GM12878 (cell line): ENCODE results near the gene REPS1. TPM values are rescaled to one million over a fixed set of nuclear protein-coding genes. Genes with fewer than 3 reads are reported as not detected.
"Not testable (repeated sequence)": the region's sequence is repeated elsewhere in the genome, so short reads cannot be mapped to it uniquely, and the experiment has no call there.

Experiments
- ATAC-seq: fragments of 200-7000 bp; cut with Tn5 transposase; 3 replicates; pipeline ENCODE4 v1.9.1; 2020; ENCODE audit warnings: mild to moderate bottlenecking, moderate library complexity
- BruUV-seq: library from RNA; stranded (reverse); fragments of 400-500 nt; replicated peaks from 2 replicates; lab custom pipeline; 2021; lab: Mats Ljungman, UMichigan
- CTCF ChIA-PET: fragments of 300-600 bp; sonication (Branson Sonifier 250); formaldehyde crosslinking; extraction: SDS; loops from one replicate; lab custom pipeline; 2021; ENCODE audit warnings: inconsistent platforms; lab: Yijun Ruan, JAX
- POLR2A ChIA-PET: fragments of 350-600 bp; formaldehyde crosslinking; extraction: SDS; loops from one replicate; lab custom pipeline; 2021; ENCODE audit warnings: inconsistent platforms; lab: Charles Lee
- RAD21 ChIA-PET: fragments of 300-600 bp; sonication (Branson Sonifier 250); formaldehyde crosslinking; loops from one replicate; lab custom pipeline; 2023; ENCODE audit warnings: antibody characterized with exemption; ENCODE audit not compliant: unreplicated experiment; lab: Charles Lee
- SMC1A ChIA-PET: fragments of 300-600 bp; sonication (Branson Sonifier 250); formaldehyde crosslinking; loops from one replicate; lab custom pipeline; 2023; ENCODE audit not compliant: unreplicated experiment, uncharacterized antibody; lab: Charles Lee
- DNase-seq: peaks from one replicate; pipeline ENCODE4 v3.0.0-alpha.2; 2011; ENCODE audit warnings: low read depth, low spot score
- FAIRE-seq: peaks from 3 replicates; lab custom pipeline; 2011; peaks lifted over from hg19 to GRCh38; lab: Jason Lieb, UNC
- H2AFZ ChIP-seq: 2 replicates; pipeline ENCODE4 v1.6.0; 2011; ENCODE audit warnings: low read depth, low read length, control low read depth; ENCODE audit not compliant: control insufficient read depth
- H3K27ac ChIP-seq: 2 replicates; pipeline ENCODE4 v1.5.1; 2011; ENCODE audit warnings: control low read depth; ENCODE audit not compliant: control insufficient read depth, insufficient read depth
- H3K27me3 ChIP-seq, 2 experiments: replicated peaks in 1 of 2; 2 replicates each; pipeline versions ENCODE4 v1.6.0 to v1.6.1; 2011; ENCODE audit warnings: low read length in 1 of 2; ENCODE audit not compliant: control insufficient read depth in 2 of 2, insufficient read depth in 2 of 2
- H3K36me3 ChIP-seq, 2 experiments: 2 replicates each; pipeline ENCODE4 v1.5.1; 2011; ENCODE audit warnings: low read length in 1 of 2; ENCODE audit not compliant: control insufficient read depth in 2 of 2, insufficient read depth in 2 of 2
- H3K4me1 ChIP-seq: 2 replicates; pipeline ENCODE4 v1.6.1; 2011; ENCODE audit warnings: mild to moderate bottlenecking, low read length, moderate library complexity, mixed read lengths; ENCODE audit not compliant: control insufficient read depth, insufficient read depth
- H3K4me2 ChIP-seq: 2 replicates; pipeline ENCODE4 v1.6.0; 2011; ENCODE audit warnings: control low read depth; ENCODE audit not compliant: control insufficient read depth, insufficient read depth
- H3K4me3 ChIP-seq: fragments of 200-600 bp; sonication (generic); 2 replicates; pipeline ENCODE4 v1.5.1; 2016
- H3K79me2 ChIP-seq: 2 replicates; pipeline ENCODE4 v1.6.0; 2011; ENCODE audit warnings: low read length; ENCODE audit not compliant: control insufficient read depth, insufficient read depth
- H3K9ac ChIP-seq: 2 replicates; pipeline ENCODE4 v1.8.0; 2011; ENCODE audit warnings: low read length, control low read depth, mixed read lengths; ENCODE audit not compliant: control insufficient read depth, insufficient read depth
- H3K9me3 ChIP-seq: replicated peaks from 3 replicates; pipeline ENCODE4 v1.5.1; 2011; ENCODE audit warnings: mild to moderate bottlenecking, low read length; ENCODE audit not compliant: control insufficient read depth, insufficient read depth
- H4K20me1 ChIP-seq: 2 replicates; pipeline ENCODE4 v1.6.0; 2011; ENCODE audit not compliant: control insufficient read depth, insufficient read depth
- CBX5 ChIP-seq: sonication (generic); IDR thresholded peaks from 2 replicates; pipeline ENCODE4 v1.6.1; 2016; ENCODE audit warnings: low read depth, moderate library complexity, mild to moderate bottlenecking, inconsistent platforms
- LARP7 ChIP-seq: fragments of 450-650 bp; IDR thresholded peaks from 2 replicates; pipeline ENCODE4 v1.6.1; 2017; ENCODE audit warnings: mild to moderate bottlenecking
- POLR2AphosphoS5 ChIP-seq: IDR thresholded peaks from 2 replicates; pipeline ENCODE4 v1.6.1; 2011; ENCODE audit warnings: mild to moderate bottlenecking, low read length, inconsistent platforms
- SUZ12 ChIP-seq: fragments of 200-600 bp; sonication (generic); IDR thresholded peaks from one replicate; pipeline ENCODE4 v1.6.1; 2018; ENCODE audit warnings: antibody characterized with exemption, mild to moderate bottlenecking; ENCODE audit not compliant: unreplicated experiment
- WGBS: methylation state at CpG from one replicate; pipeline ENCODE4 v1.1.6; 2016; ENCODE audit warnings: low lambda C conversion rate; ENCODE audit not compliant: insufficient replicate concordance, insufficient coverage; ENCODE audit errors: missing lambda C conversion rate; 5-methylcytosine and 5-hydroxymethylcytosine counted together
- in situ Hi-C: fragments of 300-500 bp; cut with MboI; formaldehyde crosslinking; loops from 9 replicates; pipeline ENCODE4 v1.14.3; 2018; ENCODE audit warnings: mixed read lengths
- intact Hi-C: fragments of 100-400 bp; cut with micrococcal nuclease; formaldehyde crosslinking; loops from one replicate; pipeline ENCODE4 v1.14.2; 2022; ENCODE audit not compliant: unreplicated experiment
- polyA plus RNA-seq, 11 experiments: library from polyadenylated mRNA; depleted of rRNA in 4 of 11; unstranded in 6 of 11; stranded (reverse) in 5 of 11; fragments of >200 nt; fragmentation: Nextera tagmentation in 4 of 11; fragmentation: Illumina TruSeq in 1 of 11; extraction: Ambion mirVana in 4 of 11; extraction: Trizol in 1 of 11; gene quantifications; 1 replicate in 1 of 11; 2 replicates in 10 of 11; pipeline versions ENCODE4 v1.2.1 to v1.2.3, GENCODE V29; 2011 to 2016; ENCODE audit warnings: inconsistent platforms in 2 of 11, missing spikeins in 2 of 11, low read depth in 1 of 11
- total RNA-seq, 4 experiments: library from RNA; depleted of rRNA in 3 of 4; stranded (reverse); fragments of >200 nt in 3 of 4; fragmentation: Illumina TruSeq in 1 of 4; extraction: Trizol in 1 of 4; gene quantifications; 2 replicates each; pipeline versions ENCODE4 v1.2.1 to v1.2.3, GENCODE V29; 2013 to 2021

The REPS1 gene
- total and polyA plus RNA-seq, 10 of the 15 experiments (the other 5 are each of a cell fraction or from before 2014, with no cell fraction given), result 13.7 to 59.3 (median 31.7) TPM

DNA sequence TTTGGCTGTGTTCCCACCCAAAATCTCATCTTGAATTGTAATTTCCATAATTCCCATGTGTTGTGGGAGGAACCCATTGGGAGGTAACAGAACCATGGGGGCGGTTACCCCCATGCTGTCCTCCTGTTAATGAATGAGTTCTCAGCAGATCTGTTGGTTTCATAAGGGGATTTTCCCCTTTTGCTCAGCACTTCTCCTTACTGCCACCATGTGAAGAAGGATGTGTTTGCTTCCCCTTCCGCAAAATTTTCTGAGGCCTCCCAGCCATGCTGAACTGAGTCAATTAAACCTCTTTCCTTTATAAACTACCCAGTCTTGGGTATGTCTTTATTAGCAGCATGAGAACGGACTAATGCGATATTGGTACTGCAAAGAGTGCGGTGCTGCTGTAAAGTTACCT, 4.9 kb upstream of the REPS1 start:
- FAIRE-seq, BruUV-seq, intact Hi-C loops: not testable (repeated sequence)

DNA sequence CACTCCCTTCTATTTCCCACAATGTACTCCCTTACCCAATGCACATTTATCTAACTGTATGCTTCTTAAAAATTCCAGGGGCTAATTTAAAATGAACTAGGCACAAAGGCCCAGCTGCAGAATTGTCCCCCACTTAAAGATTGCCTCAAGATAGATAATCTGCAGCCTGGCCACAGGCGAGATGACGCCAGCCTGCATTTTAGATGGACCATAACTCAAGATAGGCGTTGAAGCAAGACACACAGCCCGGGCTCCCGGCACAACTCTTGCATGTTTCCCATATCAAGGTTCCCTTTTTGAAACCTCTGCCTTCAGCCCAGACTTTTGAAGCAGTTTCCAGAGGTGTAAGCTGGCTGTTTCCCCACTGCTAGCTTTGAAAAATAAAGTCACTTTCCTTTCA, 3.2 kb upstream of the REPS1 start:
- no peak for FAIRE-seq
- Histone ChIP-seq H4K20me1 (no peaks in the 10 kb centered on the region), H3K36me3 (no peaks in the 10 kb centered on the region), H3K79me2 (peaks cover 18% of the 10 kb centered on the region), H3K27ac (no peak overlapping the region), H3K27me3 (no peaks in the 10 kb centered on the region), H3K9ac (no peak overlapping the region), H3K4me3 (no peak overlapping the region), H3K4me2 (no peak overlapping the region), H2AFZ (no peak overlapping the region), H3K9me3 (peaks cover 4% of the 10 kb centered on the region; the same call in 1 of the 3 replicates), H3K4me1 (no peaks in the 10 kb centered on the region)
- no peak for ATAC-seq
- in situ Hi-C loops, result no loop called here
- ChIA-PET CTCF (interaction anchor here (9.6 kb wide), 1 partner anchor 176 kb away, joined by 166 read pairs; no protein-coding TSS in a partner anchor), SMC1A (interaction anchor here (2.0 to 11.4 kb wide), 2 partner anchors 12 to 176 kb away, joined by 4 to 163 read pairs; no protein-coding TSS in a partner anchor), RAD21 (interaction anchor here (1.1 to 1.4 kb wide), 3 partner anchors 175 to 374 kb away, joined by 3 to 5 read pairs (median 4); no protein-coding TSS in a partner anchor), POLR2A (no interaction called here)
- TF ChIP-seq LARP7 (no peak), POLR2AphosphoS5 (no peak), SUZ12 (no peak)
- no peak for DNase-seq
- WGBS, result 74% methylated on average over 5 of the region's 5 CpGs
- intact Hi-C loops, result no loop called here
- no TSS peak for BruUV-seq

More for the DNA sequence above, 4.9 kb upstream of the REPS1 start:
- H3K79me2 ChIP-seq, RAD21 ChIA-PET, H2AFZ ChIP-seq, POLR2A ChIA-PET, H3K27ac ChIP-seq, H3K4me2 ChIP-seq, DNase-seq, H3K9me3 ChIP-seq, H3K36me3 ChIP-seq, ATAC-seq, H3K9ac ChIP-seq, H3K27me3 ChIP-seq, H4K20me1 ChIP-seq, in situ Hi-C loops, H3K4me3 ChIP-seq, H3K4me1 ChIP-seq: not testable (repeated sequence)
- 66% methylated on average over 5 of the region's 5 CpGs for WGBS
- ChIA-PET CTCF (interaction anchor here (9.6 kb wide), 1 partner anchor 177 kb away, joined by 166 read pairs; no protein-coding TSS in a partner anchor), SMC1A (interaction anchor here (11.4 kb wide), 1 partner anchor 178 kb away, joined by 163 read pairs; no protein-coding TSS in a partner anchor)
- TF ChIP-seq CBX5, result peak; percentile 54; the same call in 1 of the 2 replicates
